HG03457 (cell line): ENCODE measurements around the gene ABHD16A.
A peak's percentile ranks its signal among the peaks of the same experiment; 100 is the strongest.

Experiments
- ATAC-seq: cut with Tn5 transposase; IDR thresholded peaks from one replicate; pipeline ENCODE4 v1.9.1; 2021; ENCODE audit warnings: moderate number of reproducible peaks; ENCODE audit not compliant: unreplicated experiment

Gene ABHD16A

GRCh38 chr6:31690231-31691077, 12.7 kb downstream of the ABHD16A start:
- ATAC-seq: no peak

- no peak for ATAC-seq
These were observed 13.6 kb downstream of the ABHD16A start for GRCh38 chr6:31689249-31690110.

GRCh38 chr6:31687860-31688693, 15.0 kb downstream of the ABHD16A start:
- ATAC-seq: no peak

GRCh38 chr6:31687321-31687720, 15.8 kb downstream of the ABHD16A start:
- no peak for ATAC-seq

- ATAC-seq: no peak
These were observed 16.6 kb downstream of the ABHD16A start for GRCh38 chr6:31686483-31686882.

- no peak for ATAC-seq
These were observed 19.5 kb downstream of the ABHD16A start for GRCh38 chr6:31683591-31683990.

- ATAC-seq: no peak
These were observed 21.9 kb downstream of the ABHD16A start for GRCh38 chr6:31681135-31681671.

GRCh38 chr6:31680226-31681134, 22.6 kb downstream of the ABHD16A start, which contains the start of gene LY6G5C:
TSS of gene LY6G5C (minus strand) at chr6:31681067. CDS start at chr6:31680373, 694 bp downstream.
- no peak for ATAC-seq

- no peak for ATAC-seq
These were observed 25.2 kb downstream of the ABHD16A start for GRCh38 chr6:31677955-31678354.

GRCh38 chr6:31676904-31677303, 26.2 kb downstream of the ABHD16A start:
- no peak for ATAC-seq

- no peak for ATAC-seq
These were observed 26.7 kb downstream of the ABHD16A start for GRCh38 chr6:31676322-31676903.

- ATAC-seq: no peak
These were observed 33.4 kb downstream of the ABHD16A start, which contains the start of gene LY6G5B for GRCh38 chr6:31669676-31670075. TSS of gene LY6G5B (plus strand) at chr6:31669976. CDS start at chr6:31670951, 975 bp downstream.

- no peak for ATAC-seq
These were observed 36.7 kb downstream of the ABHD16A start for GRCh38 chr6:31666337-31666965.

- peak; percentile 54 for ATAC-seq
These were observed 37.4 kb downstream of the ABHD16A start, which contains the start of gene CSNK2B for GRCh38 chr6:31665501-31666336. TSS of gene CSNK2B (plus strand) at chr6:31666080. CDS start at chr6:31666832, 752 bp downstream.

GRCh38 chr6:31664790-31665500, 38.2 kb downstream of the ABHD16A start, which contains the start of gene GPANK1:
TSS of gene GPANK1 (minus strand) at chr6:31664997. CDS start at chr6:31664478, 519 bp downstream.
- peak; percentile 0 for ATAC-seq

GRCh38 chr6:31663961-31664789, 38.9 kb downstream of the ABHD16A start:
- ATAC-seq: no peak
